Esophagus squamous epithelium (tissue), 5 donors: ENCODE results near the gene PTOV1. TPM values are rescaled to one million over a fixed set of nuclear protein-coding genes. Genes with fewer than 3 reads are reported as not detected.

Experiments
- DNase-seq: peaks from one replicate; lab custom pipeline; 2025; lab: John Stamatoyannopoulos, UW
- H3K27ac ChIP-seq, 4 donors: fragments of 200-600 bp; sonication (generic); one replicate each; pipeline ENCODE4 v1.5.1; 2016 to 2019; ENCODE audit warnings: mild to moderate bottlenecking in 1 of 4
- H3K27me3 ChIP-seq, 4 donors: fragments of 200-600 bp; sonication (generic); 1 replicate in 3 of 4; 2 replicates in 1 of 4; pipeline versions ENCODE4 v1.5.1 to v1.6.0; 2017 to 2021; ENCODE audit warnings: antibody characterized with exemption in 1 of 4
- H3K36me3 ChIP-seq, 3 donors: fragments of 200-600 bp; sonication (generic); one replicate each; pipeline ENCODE4 v1.5.1; 2016 to 2019
- H3K4me1 ChIP-seq, 3 donors: fragments of 200-600 bp; sonication (generic); one replicate each; pipeline ENCODE4 v1.5.1; 2017 to 2019
- H3K4me3 ChIP-seq, 4 donors: fragments of 200-600 bp; sonication (generic); 1 replicate in 3 of 4; 2 replicates in 1 of 4; pipeline ENCODE4 v1.5.1; 2016 to 2019; ENCODE audit warnings: mild to moderate bottlenecking in 2 of 4, moderate library complexity in 1 of 4
- H3K9me3 ChIP-seq, 3 donors: fragments of 200-600 bp; sonication (generic); one replicate each; pipeline ENCODE4 v1.5.1; 2016 to 2019
- POLR2A ChIP-seq, 4 donors: fragments of 450-650 bp; IDR thresholded peaks; one replicate each; pipeline ENCODE4 v1.6.1; 2017; ENCODE audit warnings: antibody characterized with exemption in 4 of 4, mild to moderate bottlenecking in 4 of 4, moderate library complexity in 3 of 4
- WGBS, 2 donors: methylation state at CpG; one replicate each; pipeline ENCODE4 v1.1.5; 2018; 5-methylcytosine and 5-hydroxymethylcytosine counted together
- intact Hi-C: fragments of 100-400 bp; cut with DNase I; formaldehyde crosslinking; loops from one replicate; pipeline ENCODE4 v1.15.0; 2022
- total RNA-seq, 4 donors: library from RNA; depleted of rRNA; stranded (reverse); fragments of >200 nt; gene quantifications; one replicate each; pipeline ENCODE4 v1.1.0, GENCODE V29; 2016
- TF ChIP-seq, protein P1 (sequence below), 6 experiments: fragments of 450-650 bp in 4 of 6; fragments of 200-600 bp in 2 of 6; sonication (generic) in 2 of 6; IDR thresholded peaks; one replicate each; pipeline ENCODE4 v1.5.1; 2016 to 2019; ENCODE audit warnings: antibody characterized with exemption in 6 of 6, mild to moderate bottlenecking in 4 of 6, moderate library complexity in 4 of 6
- donor health status: DM: yes; HTN: yes; CAD: no.

PTOV1 gene
- total RNA-seq, 4 donors from 2014 or later: 31.3 to 57.0 (median 45.2) TPM

DNA sequence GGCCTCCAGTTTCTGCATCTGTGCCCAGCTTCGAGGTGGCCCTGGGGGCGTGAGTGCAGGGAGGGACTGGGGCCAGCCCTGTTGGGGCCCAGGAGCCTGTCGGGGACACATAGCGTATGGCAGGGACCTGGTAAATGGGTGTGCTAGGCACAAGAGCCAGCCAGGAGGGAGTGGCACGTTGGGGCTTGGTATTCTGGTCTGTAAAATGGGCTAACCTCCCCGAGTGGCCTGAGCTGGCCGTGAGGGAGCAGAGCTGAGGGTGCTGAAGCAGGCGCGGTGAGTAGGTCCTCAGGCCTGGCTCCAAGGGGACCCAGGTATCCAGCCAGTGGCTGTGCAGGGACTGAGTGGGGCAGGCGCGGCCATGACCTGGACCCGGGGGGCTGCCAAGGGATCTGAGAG lies 4.3 kb downstream of the PTOV1 start:
- Histone ChIP-seq H3K9me3 (no peaks in the 10 kb centered on the region), H3K27me3 (no peaks in the 10 kb centered on the region), H3K4me3 (no peak overlapping the region), H3K27ac (no peak overlapping the region), H3K4me1 (peaks cover 6 to 37% (median 19%) of the 10 kb centered on the region in 3 donors), H3K36me3 (peaks cover 17 to 62% (median 29%) of the 10 kb centered on the region in 3 donors)
- WGBS, 2 donors: 83% methylated on average over 4 of the region's 12 CpGs; no CpG with 5 or more reads in 1 of the 2 donors
- intact Hi-C loops: no loop called here
- DNase-seq: no peak
- TF ChIP-seq, protein P1, sequence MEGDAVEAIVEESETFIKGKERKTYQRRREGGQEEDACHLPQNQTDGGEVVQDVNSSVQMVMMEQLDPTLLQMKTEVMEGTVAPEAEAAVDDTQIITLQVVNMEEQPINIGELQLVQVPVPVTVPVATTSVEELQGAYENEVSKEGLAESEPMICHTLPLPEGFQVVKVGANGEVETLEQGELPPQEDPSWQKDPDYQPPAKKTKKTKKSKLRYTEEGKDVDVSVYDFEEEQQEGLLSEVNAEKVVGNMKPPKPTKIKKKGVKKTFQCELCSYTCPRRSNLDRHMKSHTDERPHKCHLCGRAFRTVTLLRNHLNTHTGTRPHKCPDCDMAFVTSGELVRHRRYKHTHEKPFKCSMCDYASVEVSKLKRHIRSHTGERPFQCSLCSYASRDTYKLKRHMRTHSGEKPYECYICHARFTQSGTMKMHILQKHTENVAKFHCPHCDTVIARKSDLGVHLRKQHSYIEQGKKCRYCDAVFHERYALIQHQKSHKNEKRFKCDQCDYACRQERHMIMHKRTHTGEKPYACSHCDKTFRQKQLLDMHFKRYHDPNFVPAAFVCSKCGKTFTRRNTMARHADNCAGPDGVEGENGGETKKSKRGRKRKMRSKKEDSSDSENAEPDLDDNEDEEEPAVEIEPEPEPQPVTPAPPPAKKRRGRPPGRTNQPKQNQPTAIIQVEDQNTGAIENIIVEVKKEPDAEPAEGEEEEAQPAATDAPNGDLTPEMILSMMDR (IDR thresholded peaks at IDR 0.05): no peak
- TF ChIP-seq POLR2A (IDR thresholded peaks at IDR 0.05): no peak

DNA sequence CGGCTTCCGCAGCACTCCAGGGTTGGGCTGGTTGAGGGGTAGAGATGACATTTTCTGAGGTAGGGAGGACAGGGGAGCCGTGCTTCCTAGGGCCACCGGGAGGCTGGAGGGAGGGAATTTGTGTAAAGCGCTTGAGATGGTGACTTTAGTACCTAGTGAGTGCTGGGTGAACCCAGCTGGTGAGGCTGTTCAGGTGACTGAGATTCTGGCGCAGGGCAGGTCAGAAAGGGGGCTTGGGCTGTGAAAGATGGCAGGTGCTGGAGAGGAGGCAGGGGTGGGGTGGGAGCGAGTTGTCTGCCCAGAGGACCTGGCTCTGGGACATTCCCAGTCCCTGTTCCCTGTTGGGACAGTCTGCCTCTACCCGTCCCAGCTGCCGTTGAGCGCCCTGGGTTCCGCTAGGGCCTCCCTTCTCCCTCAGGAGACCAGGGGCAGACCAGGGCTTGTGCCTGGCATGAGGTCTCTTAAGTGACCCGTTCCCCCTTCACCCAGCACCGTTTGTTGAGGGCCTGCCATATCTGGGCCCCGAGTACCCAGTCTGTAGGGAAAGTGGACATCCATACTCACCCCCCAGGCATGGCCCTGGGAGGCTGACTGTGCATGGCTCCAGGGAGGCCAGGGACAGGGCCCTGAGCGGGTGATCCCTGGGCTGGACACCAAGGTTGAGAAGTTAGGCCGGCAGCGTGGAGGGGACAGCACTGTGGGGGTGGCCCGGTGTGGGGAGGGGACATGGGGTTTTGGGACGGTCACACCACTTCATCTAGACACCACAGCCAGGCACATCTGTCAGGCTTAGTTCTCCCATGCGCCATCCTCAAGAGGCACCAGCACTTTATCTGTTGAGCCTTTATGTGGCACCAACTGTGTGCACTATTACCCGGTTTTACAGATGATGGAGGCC lies 5.0 kb downstream of the PTOV1 start:
- TF ChIP-seq, protein P1 (IDR thresholded peaks at IDR 0.05): no peak
- TF ChIP-seq POLR2A (IDR thresholded peaks at IDR 0.05): no peak
- 69 to 82% methylated on average over 7 to 9 of the region's 21 CpGs for WGBS, 2 donors
- no peaks in the 10 kb centered on the region for H3K9me3 ChIP-seq
- no peaks in the 10 kb centered on the region for H3K27me3 ChIP-seq
- intact Hi-C loops: no loop called here
- DNase-seq: no peak
- no peak overlapping the region for H3K27ac ChIP-seq
- no peak overlapping the region for H3K4me3 ChIP-seq
- H3K36me3 ChIP-seq: peaks cover 24 to 68% (median 36%) of the 10 kb centered on the region in 3 donors
- H3K4me1 ChIP-seq: peaks cover 6 to 42% (median 22%) of the 10 kb centered on the region in 3 donors

DNA sequence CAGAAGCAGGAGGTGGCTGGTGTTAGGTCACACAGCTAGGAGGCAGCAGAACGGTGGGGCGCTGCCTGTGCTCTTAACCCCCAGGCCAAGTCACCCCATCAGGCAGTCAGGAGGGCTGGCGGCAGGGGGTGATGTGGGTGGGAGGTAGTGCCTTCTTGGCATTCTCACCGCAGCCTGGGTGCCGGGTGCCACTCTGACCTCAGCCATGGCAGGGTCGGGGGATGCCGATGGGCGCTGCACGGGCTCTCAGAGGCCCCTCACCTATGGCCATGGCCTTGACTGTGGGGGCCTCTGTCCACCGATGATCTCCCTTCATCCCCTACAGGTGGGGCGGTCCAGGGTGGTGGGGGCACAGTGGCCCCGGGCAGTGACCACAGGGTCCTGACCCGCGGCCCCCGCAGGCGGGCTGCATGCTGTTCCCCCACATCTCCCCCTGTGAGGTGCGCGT lies 5.6 kb downstream of the PTOV1 start:
- Histone ChIP-seq H3K27me3 (no peaks in the 10 kb centered on the region), H3K4me1 (peaks cover 8 to 48% (median 26%) of the 10 kb centered on the region in 3 donors)
- TF ChIP-seq POLR2A (IDR thresholded peaks at IDR 0.05): no peak
- TF ChIP-seq, protein P1 (IDR thresholded peaks at IDR 0.05): no peak

DNA sequence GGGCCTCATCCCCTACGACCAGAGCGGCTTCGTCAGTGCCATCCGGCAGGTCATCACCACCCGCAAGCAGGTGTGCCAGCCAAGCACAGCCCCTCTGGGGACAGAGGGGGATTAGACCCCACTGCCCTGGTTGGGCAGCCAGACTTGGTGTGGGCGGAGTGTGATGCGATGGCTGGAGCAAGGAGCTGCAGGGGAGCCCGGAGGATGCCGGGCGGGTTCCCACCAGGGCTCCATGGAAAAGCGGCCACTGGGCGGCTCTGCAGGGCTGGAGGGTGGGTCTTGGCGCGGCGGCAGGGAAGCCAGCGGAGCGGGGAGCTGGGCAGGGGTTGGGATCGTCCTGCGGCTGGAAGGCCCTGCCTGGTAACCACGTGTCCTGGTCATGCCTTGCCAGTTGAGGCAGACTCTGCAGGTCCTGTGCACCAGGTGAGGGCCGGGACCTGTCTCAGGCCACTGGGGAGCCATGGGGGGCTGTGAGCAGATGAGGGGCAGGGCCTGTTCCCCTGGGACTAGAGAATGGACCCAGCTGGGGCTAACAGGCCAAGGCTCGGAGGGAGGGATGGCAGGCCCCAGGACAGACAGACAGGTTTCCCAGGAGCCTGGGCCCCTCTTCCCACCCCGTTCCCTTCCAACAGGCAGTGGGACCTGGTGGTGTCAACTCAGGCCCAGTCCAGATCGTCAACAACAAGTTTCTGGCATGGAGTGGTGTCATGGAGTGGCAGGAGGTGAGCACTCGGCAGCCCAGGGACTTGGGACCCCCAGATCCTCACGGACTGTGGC lies 6.3 kb downstream of the PTOV1 start:
- H3K4me3 ChIP-seq: no peak overlapping the region

More for the DNA sequence above, 5.6 kb downstream of the PTOV1 start:
- WGBS, 2 donors: 62 to 100% methylated on average over 4 to 5 of the region's 18 CpGs
- H3K36me3 ChIP-seq: peaks cover 26 to 75% (median 37%) of the 10 kb centered on the region in 3 donors
- H3K9me3 ChIP-seq: no peaks in the 10 kb centered on the region
- intact Hi-C loops: no loop called here
- DNase-seq: no peak
- H3K27ac ChIP-seq: no peak overlapping the region
- no peak overlapping the region for H3K4me3 ChIP-seq

More for the DNA sequence above, 6.3 kb downstream of the PTOV1 start:
- 82 to 90% methylated on average over 10 to 11 of the region's 26 CpGs for WGBS, 2 donors
- no peak overlapping the region for H3K27ac ChIP-seq
- intact Hi-C loops: no loop called here
- DNase-seq: no peak
- H3K27me3 ChIP-seq: no peaks in the 10 kb centered on the region
- peaks cover 8 to 43% (median 22%) of the 10 kb centered on the region in 3 donors for H3K4me1 ChIP-seq
- H3K36me3 ChIP-seq: peaks cover 32 to 82% (median 39%) of the 10 kb centered on the region in 3 donors
- H3K9me3 ChIP-seq: no peaks in the 10 kb centered on the region
- TF ChIP-seq, protein P1 (IDR thresholded peaks at IDR 0.05): no peak
- TF ChIP-seq POLR2A (IDR thresholded peaks at IDR 0.05): no peak
